ENCODE measurements around the gene CFAP57.

GRCh38 chr1:43225168-43225567 is 53.0 kb downstream of the CFAP57 start:
- TF ChIP-seq ZNF347 (CRISPR knock-in tag; IDR thresholded peaks at IDR 0.05; ENCODE audit: low read depth): no peak
- TF ChIP-seq NFXL1 (CRISPR knock-in tag; IDR thresholded peaks at IDR 0.05): no peak
- TF ChIP-seq, protein P1, sequence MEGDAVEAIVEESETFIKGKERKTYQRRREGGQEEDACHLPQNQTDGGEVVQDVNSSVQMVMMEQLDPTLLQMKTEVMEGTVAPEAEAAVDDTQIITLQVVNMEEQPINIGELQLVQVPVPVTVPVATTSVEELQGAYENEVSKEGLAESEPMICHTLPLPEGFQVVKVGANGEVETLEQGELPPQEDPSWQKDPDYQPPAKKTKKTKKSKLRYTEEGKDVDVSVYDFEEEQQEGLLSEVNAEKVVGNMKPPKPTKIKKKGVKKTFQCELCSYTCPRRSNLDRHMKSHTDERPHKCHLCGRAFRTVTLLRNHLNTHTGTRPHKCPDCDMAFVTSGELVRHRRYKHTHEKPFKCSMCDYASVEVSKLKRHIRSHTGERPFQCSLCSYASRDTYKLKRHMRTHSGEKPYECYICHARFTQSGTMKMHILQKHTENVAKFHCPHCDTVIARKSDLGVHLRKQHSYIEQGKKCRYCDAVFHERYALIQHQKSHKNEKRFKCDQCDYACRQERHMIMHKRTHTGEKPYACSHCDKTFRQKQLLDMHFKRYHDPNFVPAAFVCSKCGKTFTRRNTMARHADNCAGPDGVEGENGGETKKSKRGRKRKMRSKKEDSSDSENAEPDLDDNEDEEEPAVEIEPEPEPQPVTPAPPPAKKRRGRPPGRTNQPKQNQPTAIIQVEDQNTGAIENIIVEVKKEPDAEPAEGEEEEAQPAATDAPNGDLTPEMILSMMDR (IDR thresholded peaks at IDR 0.05 in 2 of 3, conservative IDR thresholded peaks at IDR 0.05 in 1 of 3; ENCODE audit: insufficient read depth in 2 of 3, low read depth in 1 of 3, low read length in 3 of 3): peak; percentile 29 to 41 (median 36); a peak in 4 of 6 replicates
- no peak for TF ChIP-seq GABPA (tag; conservative IDR thresholded peaks at IDR 0.05; ENCODE audit: low read depth)
- TF ChIP-seq RCOR1 (IDR thresholded peaks at IDR 0.05; ENCODE audit: borderline replicate concordance in 1 of 2, low read depth in 2 of 2, low read length in 2 of 2): no peak
- no peak for TF ChIP-seq POLR2G (IDR thresholded peaks at IDR 0.05; ENCODE audit: low read depth, low read length)
- TF ChIP-seq TBP (optimal IDR thresholded peaks at IDR 0.05; ENCODE audit: low read depth, low read length): no peak

Measured in K562 (cell line).